Right lobe of liver (tissue), 4 donors: Measurements from ENCODE around the gene SH3RF2.

ENCODE experiments used
- CTCF ChIP-seq, 4 donors: fragments of 200-600 bp in 3 of 4; fragments of 450-650 bp in 1 of 4; IDR thresholded peaks; one replicate each; pipeline versions ENCODE4 v1.5.1 to v1.8.0; 2016 to 2022; ENCODE audit warnings: antibody characterized with exemption in 4 of 4, mild to moderate bottlenecking in 2 of 4
- POLR2A ChIP-seq: fragments of 450-650 bp; IDR thresholded peaks from one replicate; pipeline ENCODE4 v1.6.1; 2017; ENCODE audit warnings: antibody characterized with exemption, mild to moderate bottlenecking
- donor health status: DM: no; HTN: no; CAD: no.
- donor health status: DM: no; HTN: no; CAD: no.
- donor health status: DM: no; HTN: yes; CAD: no.

- TF ChIP-seq CTCF (IDR thresholded peaks at IDR 0.05): peak in 1 of 4 donors; percentile 5
- TF ChIP-seq POLR2A: no peak
These were observed 33.3 kb upstream of the SH3RF2 start for GRCh38 chr5:145903113-145903512.
